Stomach (tissue), 4 donors: Measurements from ENCODE around the gene RTN4RL1.
A peak's percentile ranks its signal among the peaks of the same experiment; 100 is the strongest.

ENCODE experiments used
- CTCF ChIP-seq, 7 experiments: fragments of 450-650 bp in 4 of 7; fragments of 200-600 bp in 3 of 7; sonication (generic) in 3 of 7; IDR thresholded peaks; one replicate each; pipeline ENCODE4 v1.5.1; 2016 to 2019; ENCODE audit warnings: antibody characterized with exemption in 7 of 7, control low read depth in 2 of 7, mild to moderate bottlenecking in 1 of 7
- POLR2A ChIP-seq, 4 donors: fragments of 450-650 bp; IDR thresholded peaks; one replicate each; pipeline ENCODE4 v1.6.1; 2016; ENCODE audit warnings: antibody characterized with exemption in 4 of 4, control low read depth in 2 of 4, mild to moderate bottlenecking in 1 of 4, moderate library complexity in 1 of 4
- POLR2AphosphoS5 ChIP-seq, 3 donors: sonication (generic); formaldehyde crosslinking; IDR thresholded peaks; one replicate each; pipeline ENCODE4 v1.6.1; 2016; ENCODE audit warnings: antibody characterized with exemption in 3 of 3

GRCh38 chr17:2061441-2061958 is 36.4 kb upstream of the RTN4RL1 start:
- no peak for TF ChIP-seq CTCF (IDR thresholded peaks at IDR 0.05)
- TF ChIP-seq POLR2AphosphoS5 (IDR thresholded peaks at IDR 0.05): peak in 1 of 3 donors; percentile 8
- no peak for TF ChIP-seq POLR2A (IDR thresholded peaks at IDR 0.05)
